ENCODE measurements around the gene CIDEA.

DNA sequence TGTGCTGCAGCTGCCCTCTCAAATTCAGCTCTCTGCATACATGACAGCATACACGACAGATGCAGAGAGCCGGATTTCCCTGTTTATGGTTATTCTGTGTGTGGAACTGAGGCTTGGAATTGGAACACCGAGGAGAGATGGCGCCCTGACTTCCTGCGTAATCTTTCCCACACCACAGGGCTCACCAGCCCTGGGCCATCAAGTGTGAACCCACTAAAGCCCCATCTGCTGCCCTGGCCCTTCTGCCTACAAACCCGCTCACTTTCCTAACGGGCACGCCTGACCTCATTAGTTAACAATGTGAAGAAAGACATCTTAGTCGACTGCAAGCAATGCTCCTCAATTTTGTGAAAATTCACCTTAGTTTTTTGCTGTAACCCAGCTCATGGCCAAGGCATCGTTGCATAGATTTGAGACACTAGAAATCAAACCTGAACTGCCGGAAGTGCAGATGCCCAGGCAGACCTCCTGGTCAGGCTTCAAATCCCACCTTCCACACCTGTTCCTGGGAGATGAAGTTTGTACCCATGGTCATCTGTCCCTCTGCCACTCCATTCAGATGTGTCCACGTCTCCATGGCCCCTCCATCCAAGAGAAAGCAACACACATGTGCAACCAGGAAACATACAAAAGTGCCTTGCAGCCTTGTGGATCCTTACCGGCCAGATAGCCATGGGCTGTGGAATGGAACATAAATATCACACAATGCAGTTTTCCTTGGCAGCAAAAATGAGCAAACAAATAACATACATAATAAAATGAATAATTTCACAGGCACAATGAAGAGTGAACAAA, 5.0 kb upstream of the CIDEA start:
- TF ChIP-seq, protein P1, sequence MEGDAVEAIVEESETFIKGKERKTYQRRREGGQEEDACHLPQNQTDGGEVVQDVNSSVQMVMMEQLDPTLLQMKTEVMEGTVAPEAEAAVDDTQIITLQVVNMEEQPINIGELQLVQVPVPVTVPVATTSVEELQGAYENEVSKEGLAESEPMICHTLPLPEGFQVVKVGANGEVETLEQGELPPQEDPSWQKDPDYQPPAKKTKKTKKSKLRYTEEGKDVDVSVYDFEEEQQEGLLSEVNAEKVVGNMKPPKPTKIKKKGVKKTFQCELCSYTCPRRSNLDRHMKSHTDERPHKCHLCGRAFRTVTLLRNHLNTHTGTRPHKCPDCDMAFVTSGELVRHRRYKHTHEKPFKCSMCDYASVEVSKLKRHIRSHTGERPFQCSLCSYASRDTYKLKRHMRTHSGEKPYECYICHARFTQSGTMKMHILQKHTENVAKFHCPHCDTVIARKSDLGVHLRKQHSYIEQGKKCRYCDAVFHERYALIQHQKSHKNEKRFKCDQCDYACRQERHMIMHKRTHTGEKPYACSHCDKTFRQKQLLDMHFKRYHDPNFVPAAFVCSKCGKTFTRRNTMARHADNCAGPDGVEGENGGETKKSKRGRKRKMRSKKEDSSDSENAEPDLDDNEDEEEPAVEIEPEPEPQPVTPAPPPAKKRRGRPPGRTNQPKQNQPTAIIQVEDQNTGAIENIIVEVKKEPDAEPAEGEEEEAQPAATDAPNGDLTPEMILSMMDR (IDR thresholded peaks at IDR 0.05; ENCODE audit: insufficient read depth, low read length, poor library complexity, severe bottlenecking) = no peak
- TF ChIP-seq EZH2phosphoT487 (conservative IDR thresholded peaks at IDR 0.05; ENCODE audit: low read length) = no peak

Measured in SU-DHL-6 (cell line).